GM19023 (cell line): ENCODE results near the gene CYP1A2.
"Not testable (repeated sequence)": the region's sequence is repeated elsewhere in the genome, so short reads cannot be mapped to it uniquely, and the experiment has no call there.

Experiments used
- ATAC-seq: cut with Tn5 transposase; IDR thresholded peaks from one replicate; pipeline ENCODE4 v1.9.1; 2021; ENCODE audit warnings: mild to moderate bottlenecking, moderate library complexity; ENCODE audit not compliant: unreplicated experiment

Gene CYP1A2

GRCh38 chr15:74735305-74735704, 13.3 kb upstream of the CYP1A2 start:
- no peak for ATAC-seq

- not testable (repeated sequence) for ATAC-seq
These were observed 10.4 kb upstream of the CYP1A2 start for GRCh38 chr15:74738239-74738638.

GRCh38 chr15:74742422-74742821, 6.2 kb upstream of the CYP1A2 start:
- no peak for ATAC-seq

DNA sequence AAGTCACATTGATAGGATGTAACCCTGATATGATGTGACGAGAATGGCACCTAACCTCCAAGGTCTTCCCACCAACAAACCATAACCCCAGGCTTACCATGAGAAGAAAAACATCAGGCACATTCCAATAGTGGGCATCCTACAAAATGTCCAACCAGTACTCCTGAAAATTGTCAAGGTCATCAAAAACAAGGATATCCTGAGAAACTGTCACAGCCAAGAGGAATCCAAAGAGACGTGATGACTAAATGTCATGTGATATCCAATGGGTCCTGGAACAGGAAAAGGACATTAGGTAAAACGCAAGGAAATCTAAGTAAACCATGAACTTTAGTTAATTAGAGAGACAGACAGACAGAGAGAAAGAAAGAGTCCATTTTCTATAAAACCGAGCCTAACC, 2.3 kb upstream of the CYP1A2 start:
- ATAC-seq: no peak

GRCh38 chr15:74749832-74750231, 1.2 kb downstream of the CYP1A2 start:
- no peak for ATAC-seq

DNA sequence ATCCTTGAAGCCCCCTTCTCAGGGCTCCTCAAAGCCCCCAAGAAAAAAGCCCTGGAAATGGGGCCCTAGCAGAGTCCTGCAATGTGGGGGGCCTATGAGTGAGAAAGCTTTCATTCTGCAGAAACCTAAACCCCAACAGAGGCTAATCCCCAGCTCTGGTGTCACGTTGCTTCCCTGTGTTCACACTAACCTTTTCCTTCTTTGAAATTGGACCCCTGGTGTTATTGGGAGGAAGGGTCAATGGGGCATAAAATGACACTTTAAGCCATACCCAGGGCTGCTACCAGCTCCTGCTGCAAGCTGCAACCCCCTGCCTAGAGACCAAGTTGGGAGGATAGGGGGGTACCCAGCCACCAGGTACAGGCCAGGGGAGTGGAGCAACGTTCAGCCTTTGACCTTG, 2.1 kb downstream of the CYP1A2 start:
- no peak for ATAC-seq

- ATAC-seq: no peak
These were observed 3.4 kb downstream of the CYP1A2 start for GRCh38 chr15:74752011-74752410.

GRCh38 chr15:74752531-74752930, 3.9 kb downstream of the CYP1A2 start:
- no peak for ATAC-seq

- no peak for ATAC-seq
These were observed 6.1 kb downstream of the CYP1A2 start for GRCh38 chr15:74754593-74755215.

GRCh38 chr15:74758736-74759135, 10.1 kb downstream of the CYP1A2 start:
- no peak for ATAC-seq

GRCh38 chr15:74762791-74763150, 14.1 kb downstream of the CYP1A2 start:
- ATAC-seq: no peak

- ATAC-seq: no peak
These were observed 14.8 kb downstream of the CYP1A2 start for GRCh38 chr15:74763416-74763815.

DNA sequence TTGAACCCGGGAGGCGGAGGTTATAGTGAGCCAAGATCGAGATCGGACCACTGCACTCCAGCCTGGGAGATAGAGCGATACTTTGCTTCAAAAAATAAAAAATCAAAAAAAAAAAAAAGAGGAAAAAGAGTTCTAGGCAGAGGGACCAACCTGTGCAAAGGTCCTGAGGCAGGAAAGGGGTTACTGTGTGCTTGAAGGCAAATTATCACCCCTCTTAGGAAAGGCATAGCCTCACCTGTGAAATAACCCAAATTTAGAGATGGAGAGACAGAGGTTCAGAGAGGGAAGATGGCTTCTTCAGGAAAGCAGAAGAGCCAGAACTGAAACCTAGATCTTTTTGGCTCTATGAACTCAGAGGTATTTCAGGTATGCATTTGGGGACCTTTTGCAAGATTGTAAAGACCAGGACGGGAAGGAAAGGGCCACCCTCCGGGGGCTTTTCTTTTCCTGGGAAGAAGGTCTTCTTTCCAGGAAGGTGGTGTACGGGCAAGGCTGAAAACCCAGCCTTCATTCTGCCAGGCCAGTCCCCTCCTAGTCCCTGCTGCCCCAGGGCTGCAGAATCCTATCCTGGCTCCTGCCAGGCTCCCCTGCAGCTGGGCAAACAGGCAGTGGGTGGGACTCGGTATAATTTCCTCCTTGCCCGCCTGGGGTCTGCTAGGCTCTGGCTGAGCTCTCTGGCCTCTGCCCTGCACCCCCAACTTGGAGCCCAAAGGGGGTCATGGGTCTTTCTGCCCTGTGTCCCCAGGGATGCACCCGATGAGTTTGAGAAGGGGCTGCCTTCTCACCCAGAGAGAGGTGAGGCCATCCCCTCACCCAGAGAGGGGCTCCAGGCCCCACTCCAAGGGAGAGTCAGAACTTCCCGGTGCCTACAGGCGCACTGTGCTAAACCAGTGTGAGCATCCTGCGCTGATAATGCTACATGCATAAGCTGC, 18.8 kb downstream of the CYP1A2 start:
- no peak for ATAC-seq

DNA sequence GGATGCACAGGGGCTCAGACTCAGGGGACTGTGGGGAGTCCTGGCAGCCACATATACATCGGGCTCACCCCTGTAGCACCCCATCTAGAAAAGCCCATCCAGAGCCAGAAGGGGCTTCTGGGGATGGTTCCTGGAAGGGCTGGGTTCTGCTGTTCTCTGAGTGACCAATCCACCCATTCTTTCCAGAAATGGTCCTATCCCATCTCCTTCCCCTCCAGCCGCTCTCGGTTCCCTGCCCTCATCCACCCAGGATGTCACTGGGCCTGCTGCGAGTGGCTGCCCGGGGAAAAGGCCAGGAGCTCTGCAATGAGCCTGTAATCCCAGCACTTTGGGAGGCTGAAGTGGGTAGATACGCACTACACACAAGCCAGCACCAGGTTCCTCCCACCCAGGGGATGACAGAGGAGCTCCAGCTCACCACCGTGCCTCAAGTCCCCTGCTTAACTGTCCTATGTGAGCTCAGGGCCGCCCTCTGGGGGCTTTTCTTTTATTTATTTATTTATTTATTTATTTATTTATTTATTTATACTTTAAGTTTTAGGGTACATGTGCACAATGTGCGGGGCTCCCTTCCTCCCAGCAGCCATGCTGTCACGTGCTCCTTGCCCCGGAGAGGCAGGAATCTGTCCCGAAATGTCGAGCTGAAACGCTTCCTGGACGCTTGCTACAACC, 19.6 kb downstream of the CYP1A2 start:
- ATAC-seq: no peak

GRCh38 chr15:74768771-74769342, 20.2 kb downstream of the CYP1A2 start:
- no peak for ATAC-seq

- no peak for ATAC-seq
These were observed 20.9 kb downstream of the CYP1A2 start for GRCh38 chr15:74769463-74770025.

- no peak for ATAC-seq
These were observed 21.7 kb downstream of the CYP1A2 start for GRCh38 chr15:74770211-74770903.

GRCh38 chr15:74773329-74773728, 24.7 kb downstream of the CYP1A2 start:
- no peak for ATAC-seq

- no peak for ATAC-seq
These were observed 25.1 kb downstream of the CYP1A2 start for GRCh38 chr15:74773731-74774252.

GRCh38 chr15:74775132-74775562, 26.5 kb downstream of the CYP1A2 start:
- no peak for ATAC-seq
